Activated naive CD4-positive, alpha-beta T cell treated with anti-CD3 and anti-CD28 coated beads, Interleukin-2, amount 10 ng/mL, durations not matched to agents 7 days and 5 days (primary cell): ENCODE measurements around the gene EBI3.

ENCODE experiments used
- CTCF ChIA-PET: fragments of 350-600 bp; sonication (Branson Sonifier 250); formaldehyde crosslinking; loops from one replicate; lab custom pipeline; 2021; ENCODE audit warnings: antibody characterized with exemption; lab: Charles Lee
- DNase-seq: peaks from one replicate; pipeline ENCODE4 v3.0.0-alpha.2; 2020
- H3K27ac Mint-ChIP-seq: one replicate; pipeline ENCODE4 v1.8.0; 2021; ENCODE audit warnings: mild to moderate bottlenecking, moderate library complexity, mixed read lengths
- H3K27me3 Mint-ChIP-seq: one replicate; pipeline ENCODE4 v1.8.0; 2021; ENCODE audit warnings: mild to moderate bottlenecking, mixed read lengths
- H3K36me3 Mint-ChIP-seq: one replicate; pipeline ENCODE4 v1.8.0; 2021; ENCODE audit warnings: mixed read lengths
- H3K4me1 Mint-ChIP-seq: one replicate; pipeline ENCODE4 v1.8.0; 2021; ENCODE audit warnings: mixed read lengths
- H3K4me3 Mint-ChIP-seq: one replicate; pipeline ENCODE4 v1.8.0; 2021; ENCODE audit warnings: mild to moderate bottlenecking, moderate library complexity, mixed read lengths
- H3K9me3 Mint-ChIP-seq: one replicate; pipeline ENCODE4 v1.8.0; 2021; ENCODE audit warnings: mixed read lengths

Gene EBI3

DNA sequence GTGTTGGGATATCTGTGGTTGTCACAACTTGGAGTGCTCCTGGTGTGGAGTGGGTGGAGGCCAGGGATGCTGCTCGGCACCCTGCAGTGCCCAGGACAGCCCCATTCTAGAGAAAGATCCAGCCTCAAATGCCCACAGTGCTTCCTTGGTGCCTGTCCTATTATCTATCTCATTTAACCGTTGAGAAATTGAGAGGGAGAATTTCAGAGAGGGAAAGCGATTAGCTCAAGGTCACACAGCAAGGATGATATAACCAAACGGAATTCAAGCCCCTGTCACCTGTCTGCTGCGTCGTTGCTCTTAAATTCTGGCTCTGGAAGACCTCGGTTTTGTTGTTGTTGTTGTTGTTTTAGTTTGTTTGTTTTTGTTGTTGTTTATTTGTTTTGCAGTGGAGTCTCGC is 33.3 kb upstream of the EBI3 start:
- Mint-ChIP-seq H3K27me3 (peaks cover 70% of the 10 kb centered on the region), H3K9me3 (peaks cover 8% of the 10 kb centered on the region), H3K4me3 (no peak overlapping the region), H3K27ac (no peak overlapping the region), H3K36me3 (peaks cover 3% of the 10 kb centered on the region), H3K4me1 (peaks cover 8% of the 10 kb centered on the region)
- CTCF ChIA-PET = no interaction called here
- no peak for DNase-seq

DNA sequence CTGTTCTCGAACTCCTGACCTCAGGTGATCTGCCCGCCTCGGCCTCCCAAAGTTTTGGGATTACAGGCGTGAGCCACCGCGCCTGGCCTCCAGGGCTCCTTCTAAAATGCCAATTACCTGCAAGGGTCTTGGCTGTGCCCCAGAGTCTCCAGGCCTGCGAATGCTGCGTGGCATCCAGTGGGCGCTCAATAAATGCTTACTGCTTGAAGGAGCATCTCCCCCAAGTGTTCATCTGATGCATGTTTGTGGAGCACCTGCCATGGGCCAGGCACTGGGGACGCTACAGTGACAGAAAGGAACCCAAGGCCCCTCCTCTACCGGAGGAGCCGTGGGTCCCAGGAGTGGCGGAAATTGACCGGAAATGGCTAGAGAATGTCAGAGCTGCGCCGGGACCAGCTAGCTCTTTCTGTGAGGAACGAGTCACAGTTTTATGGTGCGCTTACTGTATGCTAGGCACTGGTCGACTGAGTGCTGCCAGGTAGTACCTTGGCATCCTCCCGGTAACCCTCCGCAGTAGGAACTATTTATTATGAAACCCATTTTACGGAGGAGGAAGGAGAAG is 32.7 kb upstream of the EBI3 start:
- no peak overlapping the region for H3K27ac Mint-ChIP-seq
- peaks cover 72% of the 10 kb centered on the region for H3K27me3 Mint-ChIP-seq
- CTCF ChIA-PET = no interaction called here
- H3K4me3 Mint-ChIP-seq = no peak overlapping the region
- H3K9me3 Mint-ChIP-seq = peaks cover 8% of the 10 kb centered on the region
- peaks cover 3% of the 10 kb centered on the region for H3K36me3 Mint-ChIP-seq
- DNase-seq = no peak
- H3K4me1 Mint-ChIP-seq = peaks cover 8% of the 10 kb centered on the region

DNA sequence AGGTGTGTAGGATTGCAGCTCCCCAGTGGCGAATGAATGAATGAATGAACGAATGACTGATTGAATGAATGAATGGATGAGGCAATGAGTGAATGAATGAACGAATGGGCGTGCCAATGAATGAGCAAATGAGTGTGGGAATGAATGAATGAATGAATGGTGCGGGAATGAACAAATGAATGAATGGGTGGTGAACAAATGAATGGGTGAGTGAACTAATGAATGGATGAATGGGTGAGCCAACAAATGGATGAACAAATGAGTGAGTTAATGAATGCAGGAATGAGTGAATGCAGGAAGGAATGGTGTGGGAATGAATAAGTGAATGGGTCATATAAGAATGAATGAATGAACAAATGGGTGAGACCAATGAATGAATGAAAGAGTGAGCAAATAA is 32.1 kb upstream of the EBI3 start:
- Mint-ChIP-seq H3K36me3 (peaks cover 3% of the 10 kb centered on the region), H3K4me1 (peaks cover 8% of the 10 kb centered on the region), H3K4me3 (no peak overlapping the region), H3K9me3 (peaks cover 8% of the 10 kb centered on the region), H3K27me3 (peaks cover 72% of the 10 kb centered on the region), H3K27ac (peak overlapping the region; percentile 22)
- no peak for DNase-seq
- CTCF ChIA-PET = no interaction called here

DNA sequence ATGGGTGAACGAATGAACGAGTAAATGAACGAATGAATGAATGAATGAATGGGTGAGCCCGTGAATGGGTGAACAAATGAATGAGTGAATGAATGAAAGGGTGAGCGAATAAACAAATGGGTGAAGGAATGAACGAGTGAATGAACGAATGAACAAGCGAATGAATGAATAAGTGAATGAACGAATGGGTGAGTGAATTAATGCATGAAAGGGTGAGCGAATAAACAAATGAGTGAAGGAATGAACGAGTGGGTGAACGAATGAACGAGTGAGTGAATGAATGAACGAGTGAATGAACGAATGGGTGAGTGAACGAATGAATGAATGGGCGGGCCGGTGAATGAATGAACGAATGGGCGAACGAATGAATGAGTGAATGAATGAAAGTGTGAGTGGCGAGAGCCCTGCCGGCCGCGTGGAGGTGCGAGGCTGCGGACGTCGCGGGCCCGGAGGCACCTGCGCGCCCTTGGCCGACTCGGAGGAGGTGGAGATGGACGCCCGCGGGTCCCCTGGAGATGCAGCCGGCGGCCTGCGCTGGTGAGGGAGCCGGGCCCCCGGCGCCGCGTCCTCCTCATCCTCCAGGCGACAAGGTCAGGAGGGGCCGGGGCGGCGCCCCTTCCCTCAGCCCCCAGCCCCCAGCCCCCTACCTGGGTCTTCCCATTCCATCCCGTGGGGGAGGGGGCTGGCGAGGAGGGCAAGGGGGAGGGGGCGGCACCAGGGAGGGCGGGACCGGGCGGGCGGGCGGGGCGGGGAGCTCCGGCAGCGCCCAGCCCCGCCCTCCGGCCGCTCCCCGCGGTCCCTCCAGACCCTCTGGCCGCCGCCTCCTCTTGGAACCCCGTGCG is 31.5 kb upstream of the EBI3 start:
- H3K4me3 Mint-ChIP-seq = no peak overlapping the region
- H3K27ac Mint-ChIP-seq = peak overlapping the region; percentile 3
- H3K9me3 Mint-ChIP-seq = peaks cover 8% of the 10 kb centered on the region
- CTCF ChIA-PET = no interaction called here
- DNase-seq = peak; percentile 29
- H3K27me3 Mint-ChIP-seq = peaks cover 72% of the 10 kb centered on the region
- peaks cover 3% of the 10 kb centered on the region for H3K36me3 Mint-ChIP-seq
- peaks cover 8% of the 10 kb centered on the region for H3K4me1 Mint-ChIP-seq

DNA sequence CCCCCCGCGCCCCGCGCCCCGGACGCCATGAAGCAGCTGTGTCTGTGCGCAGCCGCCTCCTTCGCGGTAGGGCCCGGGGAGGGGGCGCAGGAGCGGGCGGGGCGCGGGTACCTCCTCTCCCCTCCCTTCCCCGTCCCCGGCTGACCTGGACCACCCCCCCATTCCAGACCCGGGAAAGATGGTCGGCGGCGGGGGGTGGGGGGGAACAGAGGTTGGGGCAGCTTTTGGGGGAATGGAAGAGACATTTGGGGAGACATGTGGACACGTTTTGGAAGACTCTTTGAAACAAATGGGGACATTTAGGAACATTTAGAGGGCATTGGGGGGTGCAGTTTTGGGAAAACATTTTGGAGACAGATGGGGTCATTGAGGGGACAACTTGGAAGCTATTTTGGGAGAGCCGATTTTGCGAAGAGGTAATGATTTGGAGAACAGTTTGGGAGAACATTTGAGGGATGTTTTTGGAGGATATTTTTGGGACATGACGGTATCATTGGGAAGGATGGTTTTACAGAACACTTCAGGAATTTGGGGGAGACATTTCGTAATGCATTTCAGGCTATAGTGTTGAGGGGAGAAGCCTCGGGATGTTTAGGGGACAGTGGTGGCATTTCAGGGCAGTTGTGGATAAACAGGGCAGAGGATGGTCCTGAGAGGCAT is 30.7 kb upstream of the EBI3 start:
- Mint-ChIP-seq H3K4me1 (peaks cover 8% of the 10 kb centered on the region), H3K4me3 (no peak overlapping the region), H3K9me3 (peaks cover 8% of the 10 kb centered on the region), H3K36me3 (peaks cover 3% of the 10 kb centered on the region), H3K27ac (no peak overlapping the region), H3K27me3 (peaks cover 67% of the 10 kb centered on the region)
- CTCF ChIA-PET = no interaction called here
- DNase-seq = no peak

DNA sequence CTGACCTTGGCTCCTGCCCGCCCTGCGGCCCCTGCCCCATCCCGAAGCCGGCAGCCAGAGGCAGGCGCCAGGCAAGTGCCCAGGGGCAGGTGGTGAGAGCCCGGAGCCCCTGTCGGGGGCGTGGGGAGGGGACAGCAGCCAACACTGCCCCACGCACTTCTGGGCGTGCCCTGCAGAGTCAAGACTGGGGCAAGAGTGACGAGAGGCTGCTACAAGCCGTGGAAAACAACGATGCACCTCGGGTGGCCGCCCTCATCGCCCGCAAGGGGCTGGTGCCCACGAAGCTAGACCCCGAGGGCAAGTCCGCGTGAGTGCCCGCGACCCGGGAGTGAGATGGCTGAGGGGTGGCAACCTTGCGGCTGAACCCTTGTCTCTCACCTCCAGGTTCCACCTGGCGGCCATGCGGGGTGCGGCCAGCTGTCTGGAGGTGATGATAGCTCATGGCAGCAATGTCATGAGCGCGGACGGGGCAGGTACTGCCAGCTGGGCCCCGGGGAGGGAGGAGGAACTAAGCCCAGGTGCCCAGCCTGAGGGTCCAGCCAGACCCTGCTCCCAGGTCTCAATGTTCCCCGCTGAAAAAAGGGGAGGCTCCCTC is 29.5 kb upstream of the EBI3 start:
- peaks cover 3% of the 10 kb centered on the region for H3K36me3 Mint-ChIP-seq

DNA sequence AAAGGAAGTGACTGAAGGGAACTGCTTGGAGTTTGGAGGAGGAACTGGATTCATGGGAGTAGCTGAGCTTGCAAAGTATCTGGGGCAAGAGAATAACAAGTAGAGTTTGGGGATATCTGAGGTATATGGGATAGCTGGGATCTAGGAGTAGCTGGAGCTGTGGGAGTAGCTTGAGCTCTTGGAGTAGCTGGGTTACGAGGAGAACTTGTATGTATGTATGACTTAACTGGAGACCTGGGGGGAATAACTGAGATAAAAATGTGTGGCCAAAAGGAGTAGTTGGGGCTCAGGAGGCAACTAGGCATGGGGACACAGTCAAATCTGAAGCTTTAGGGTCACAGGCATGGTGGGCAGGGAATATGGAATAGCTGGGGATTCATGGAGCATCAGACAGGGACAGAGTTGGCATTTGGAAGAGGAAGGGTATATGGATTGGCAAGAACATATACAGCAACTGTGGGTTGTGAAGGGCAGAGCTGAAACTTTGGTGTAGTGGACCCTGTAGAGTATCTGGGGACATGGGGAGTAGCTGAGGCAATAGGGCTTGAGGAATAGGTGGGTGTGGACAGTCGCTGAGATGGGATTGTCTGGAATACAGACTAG is 28.3 kb upstream of the EBI3 start:
- CTCF ChIA-PET = interaction anchor here (1.3 to 3.2 kb wide), 5 partner anchors 12 to 379 kb away, joined by 4 to 10 read pairs (median 6); partner anchors contain the start of gene EEF2
- Mint-ChIP-seq H3K9me3 (peaks cover 8% of the 10 kb centered on the region), H3K27ac (no peak overlapping the region), H3K4me3 (no peak overlapping the region), H3K4me1 (peaks cover 8% of the 10 kb centered on the region), H3K27me3 (peaks cover 52% of the 10 kb centered on the region), H3K36me3 (peaks cover 3% of the 10 kb centered on the region)
- no peak for DNase-seq

More for the DNA sequence above, 29.5 kb upstream of the EBI3 start:
- Mint-ChIP-seq H3K4me1 (peaks cover 8% of the 10 kb centered on the region), H3K27me3 (peaks cover 63% of the 10 kb centered on the region), H3K9me3 (peaks cover 8% of the 10 kb centered on the region), H3K27ac (no peak overlapping the region), H3K4me3 (no peak overlapping the region)
- DNase-seq = no peak
- CTCF ChIA-PET = interaction anchor here (1.3 to 1.7 kb wide), 2 partner anchors 13 to 60 kb away, joined by 4 to 6 read pairs; no protein-coding TSS in a partner anchor

DNA sequence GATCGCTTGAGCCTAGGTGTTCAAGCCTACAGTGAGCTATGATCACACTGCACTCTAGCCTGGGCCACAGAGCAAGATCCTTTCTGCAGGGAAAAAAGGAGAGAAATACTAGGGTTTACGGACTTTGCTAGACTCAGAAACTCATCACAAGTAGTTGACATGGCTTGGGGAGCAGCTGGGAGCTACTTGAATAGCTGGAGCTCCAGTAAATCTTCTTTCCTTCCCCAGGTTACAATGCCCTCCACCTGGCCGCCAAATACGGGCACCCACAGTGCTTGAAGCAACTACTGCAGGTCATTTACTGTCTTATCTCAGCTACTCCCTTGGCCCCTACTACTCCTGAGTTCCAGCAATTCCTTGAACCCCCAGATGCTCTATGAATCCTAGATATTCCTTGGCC is 27.5 kb upstream of the EBI3 start:
- H3K27me3 Mint-ChIP-seq = peaks cover 47% of the 10 kb centered on the region
- H3K4me1 Mint-ChIP-seq = peaks cover 8% of the 10 kb centered on the region
- peaks cover 8% of the 10 kb centered on the region for H3K9me3 Mint-ChIP-seq
- no peak overlapping the region for H3K4me3 Mint-ChIP-seq
- CTCF ChIA-PET = interaction anchor here (0.7 to 3.2 kb wide), 5 partner anchors 11 to 380 kb away, joined by 3 to 10 read pairs (median 5); partner anchors contain the start of gene EEF2
- no peak overlapping the region for H3K27ac Mint-ChIP-seq
- H3K36me3 Mint-ChIP-seq = peaks cover 3% of the 10 kb centered on the region
- DNase-seq = no peak

DNA sequence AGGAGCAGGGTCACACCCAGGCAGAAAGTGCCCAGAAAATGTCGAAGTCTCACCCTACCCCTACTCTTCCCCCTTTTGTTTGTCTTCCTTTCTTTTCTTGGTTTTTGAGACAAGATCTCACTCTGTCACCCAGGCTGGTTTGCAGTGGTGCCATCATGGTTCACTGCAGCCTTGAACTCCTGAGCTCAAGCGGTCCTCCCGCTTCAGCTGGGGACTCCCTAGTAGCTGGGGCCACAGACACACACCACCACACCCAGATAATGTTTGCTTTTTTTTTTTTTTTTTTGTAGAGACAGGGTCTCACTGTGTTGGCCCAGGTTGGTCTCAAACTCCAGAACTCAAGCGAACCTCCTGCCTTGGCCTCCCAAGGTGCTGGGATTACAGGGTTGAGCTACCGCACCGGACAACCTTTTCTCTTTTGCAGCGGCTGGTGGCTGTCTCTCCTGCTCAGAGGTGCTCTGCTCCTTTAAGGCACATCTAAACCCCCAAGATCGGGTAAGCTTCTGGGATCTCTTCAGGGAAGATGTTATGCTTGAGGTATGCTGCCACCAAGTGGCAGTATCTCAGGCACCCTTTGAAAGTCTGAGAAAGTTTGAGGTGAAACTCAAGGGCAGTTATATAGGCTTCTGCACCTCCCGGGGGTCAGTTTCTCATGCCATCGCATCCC is 22.4 kb upstream of the EBI3 start:
- Mint-ChIP-seq H3K36me3 (no peaks in the 10 kb centered on the region), H3K27ac (no peak overlapping the region), H3K27me3 (peaks cover 12% of the 10 kb centered on the region), H3K4me1 (no peaks in the 10 kb centered on the region), H3K4me3 (no peak overlapping the region), H3K9me3 (no peaks in the 10 kb centered on the region)
- CTCF ChIA-PET = interaction anchor here (1.8 kb wide), 1 partner anchor 15 kb away, joined by 5 read pairs; no protein-coding TSS in a partner anchor
- DNase-seq = no peak

DNA sequence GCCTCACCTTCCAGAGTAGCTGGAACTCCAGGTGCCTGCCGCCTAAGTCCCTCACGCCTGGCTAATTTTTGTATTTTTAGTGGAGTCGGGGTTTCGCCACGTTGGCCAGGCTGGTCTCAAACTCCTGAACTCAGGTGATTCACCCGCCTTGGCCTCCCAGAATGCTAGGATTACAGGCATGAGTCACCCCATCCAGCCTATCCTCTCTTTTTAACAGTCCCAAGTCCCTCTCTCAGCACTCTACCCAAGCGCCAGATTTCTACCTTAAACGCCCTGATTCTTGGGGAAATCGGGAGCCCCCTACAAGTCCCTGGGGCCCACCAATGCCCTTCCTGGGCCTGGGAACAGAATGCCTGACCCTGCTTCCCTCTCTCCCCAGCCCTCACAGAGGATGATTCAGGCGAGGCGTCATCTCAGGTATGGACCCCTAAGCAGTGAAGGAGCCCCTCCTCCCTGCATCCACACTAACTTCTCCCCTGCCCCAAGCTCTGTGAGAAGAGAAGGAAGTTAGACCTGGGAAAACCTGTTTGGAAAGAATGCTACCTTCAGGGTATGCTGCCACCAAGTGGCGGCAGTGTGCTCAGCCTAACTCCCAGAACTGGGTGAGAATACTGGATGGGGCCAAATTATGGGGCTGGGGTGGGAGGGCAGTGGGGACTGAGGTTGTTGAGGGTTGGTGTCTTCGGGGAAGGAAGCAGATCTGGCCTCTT is 20.8 kb upstream of the EBI3 start:
- H3K4me1 Mint-ChIP-seq = no peaks in the 10 kb centered on the region
- DNase-seq = no peak
- no peak overlapping the region for H3K27ac Mint-ChIP-seq
- no peaks in the 10 kb centered on the region for H3K9me3 Mint-ChIP-seq
- CTCF ChIA-PET = interaction anchor here (1.0 to 1.8 kb wide), 4 partner anchors 13 to 223 kb away, joined by 3 to 5 read pairs (median 3); partner anchors contain the start of gene EEF2
- H3K36me3 Mint-ChIP-seq = no peaks in the 10 kb centered on the region
- H3K27me3 Mint-ChIP-seq = peaks cover 24% of the 10 kb centered on the region
- H3K4me3 Mint-ChIP-seq = no peak overlapping the region

DNA sequence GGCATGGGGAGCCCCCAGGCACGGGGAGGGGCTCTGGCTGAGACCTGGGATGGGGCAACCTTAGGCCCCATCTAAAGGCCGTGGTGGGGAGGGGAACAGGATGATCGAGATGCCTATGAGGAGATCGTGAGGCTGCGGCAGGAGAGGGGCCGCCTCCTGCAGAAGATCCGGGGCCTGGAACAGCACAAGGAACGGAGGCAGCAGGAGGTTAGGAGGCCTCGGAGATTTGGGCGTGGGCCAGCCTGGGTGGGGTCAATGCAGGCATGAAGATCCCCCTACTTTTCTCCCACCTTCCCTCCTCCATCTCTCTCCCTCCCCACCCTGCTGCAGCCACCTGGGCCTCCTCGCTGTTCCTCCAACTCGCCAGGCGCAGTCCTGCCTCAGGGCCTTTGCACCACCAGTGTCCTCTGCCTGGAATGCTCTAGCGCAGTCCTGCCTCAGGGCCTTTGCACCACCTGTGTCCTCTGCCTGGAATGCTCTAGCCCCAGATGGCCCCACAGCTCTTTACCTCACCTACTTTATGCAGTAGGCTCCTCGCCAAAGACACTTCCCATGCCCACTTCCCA is 19.1 kb upstream of the EBI3 start:
- peaks cover 19% of the 10 kb centered on the region for H3K27me3 Mint-ChIP-seq
- DNase-seq = no peak
- CTCF ChIA-PET = no interaction called here
- no peaks in the 10 kb centered on the region for H3K9me3 Mint-ChIP-seq
- H3K27ac Mint-ChIP-seq = no peak overlapping the region
- H3K36me3 Mint-ChIP-seq = no peaks in the 10 kb centered on the region
- H3K4me1 Mint-ChIP-seq = peaks cover 6% of the 10 kb centered on the region
- H3K4me3 Mint-ChIP-seq = no peak overlapping the region

DNA sequence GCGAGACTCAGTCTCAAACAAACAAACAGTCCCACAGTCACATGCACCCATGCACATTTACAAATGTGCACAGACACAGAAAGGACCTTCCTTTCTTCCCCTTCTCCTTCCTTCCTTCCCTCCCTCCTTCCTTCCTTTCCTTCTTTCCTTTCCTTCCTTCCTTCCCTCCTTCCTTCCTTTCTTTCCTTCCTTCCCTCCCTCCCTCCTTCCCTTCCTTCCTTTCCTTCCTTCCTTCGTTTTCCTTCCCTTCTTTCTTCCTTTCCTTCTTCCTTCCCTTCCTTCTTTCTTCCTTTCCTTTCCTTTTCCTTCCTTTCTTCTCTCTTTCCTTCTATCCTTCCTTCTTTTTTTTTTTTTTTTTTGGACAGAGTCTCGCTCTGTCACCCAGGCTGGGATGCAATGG is 16.2 kb upstream of the EBI3 start:
- DNase-seq = no peak
- H3K27me3 Mint-ChIP-seq = peaks cover 12% of the 10 kb centered on the region
- H3K4me1 Mint-ChIP-seq = peaks cover 6% of the 10 kb centered on the region
- peaks cover 6% of the 10 kb centered on the region for H3K9me3 Mint-ChIP-seq
- CTCF ChIA-PET = no interaction called here
- no peak overlapping the region for H3K4me3 Mint-ChIP-seq
- H3K36me3 Mint-ChIP-seq = no peaks in the 10 kb centered on the region
- no peak overlapping the region for H3K27ac Mint-ChIP-seq

DNA sequence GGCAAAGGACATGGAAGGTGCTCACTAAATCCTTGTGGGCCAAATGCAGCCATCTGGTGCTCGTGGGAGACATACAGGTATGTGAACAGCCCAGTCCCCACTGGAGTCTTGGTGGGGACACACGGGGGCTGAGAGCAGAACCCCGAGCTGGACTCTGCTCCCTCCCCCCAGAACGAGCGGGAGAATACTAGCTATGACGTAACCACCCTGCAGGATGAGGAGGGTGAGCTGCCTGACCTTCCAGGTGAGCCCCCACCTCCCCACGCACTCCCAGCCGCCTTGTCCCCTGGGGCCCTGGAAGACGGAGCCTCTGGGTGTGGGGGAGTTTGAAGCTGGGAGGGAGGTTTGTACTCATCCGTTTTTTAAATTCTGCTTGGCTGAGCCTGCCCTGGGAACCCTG is 13.5 kb upstream of the EBI3 start:
- no peak for DNase-seq
- Mint-ChIP-seq H3K27me3 (peaks cover 12% of the 10 kb centered on the region), H3K9me3 (peaks cover 6% of the 10 kb centered on the region), H3K27ac (no peak overlapping the region), H3K36me3 (no peaks in the 10 kb centered on the region), H3K4me1 (peaks cover 6% of the 10 kb centered on the region), H3K4me3 (no peak overlapping the region)
- CTCF ChIA-PET = no interaction called here
